ENCODE measurements around the gene STX8.

STX8 gene

GRCh38 chr17:9220398-9221146 is 355.0 kb downstream of the STX8 start:
- no peaks in the 10 kb centered on the region for H3K9me3 ChIP-seq
- no peak for DNase-seq
- TF ChIP-seq CTCF (IDR thresholded peaks at IDR 0.05; ENCODE audit: low read depth, low read length), result no peak
- H3K36me3 ChIP-seq, result no peaks in the 10 kb centered on the region
- no peaks in the 10 kb centered on the region for H3K27me3 ChIP-seq
- no peak overlapping the region for H3K4me3 ChIP-seq (ENCODE audit: low read depth, low read length)
- H3K4me1 ChIP-seq, result no peaks in the 10 kb centered on the region

GRCh38 chr17:9219631-9220397 is 355.8 kb downstream of the STX8 start:
- TF ChIP-seq CTCF (IDR thresholded peaks at IDR 0.05; ENCODE audit: low read depth, low read length), result no peak
- Histone ChIP-seq H3K4me3 (ENCODE audit: low read depth, low read length) (no peak overlapping the region), H3K4me1 (no peaks in the 10 kb centered on the region), H3K36me3 (no peaks in the 10 kb centered on the region), H3K27me3 (no peaks in the 10 kb centered on the region), H3K9me3 (no peaks in the 10 kb centered on the region)
- no peak for DNase-seq

GRCh38 chr17:9218911-9219310 is 356.7 kb downstream of the STX8 start:
- Histone ChIP-seq H3K36me3 (no peaks in the 10 kb centered on the region), H3K27me3 (no peaks in the 10 kb centered on the region), H3K4me3 (ENCODE audit: low read depth, low read length) (no peak overlapping the region), H3K9me3 (no peaks in the 10 kb centered on the region), H3K4me1 (no peaks in the 10 kb centered on the region)
- no peak for DNase-seq
- no peak for TF ChIP-seq CTCF (IDR thresholded peaks at IDR 0.05; ENCODE audit: low read depth, low read length)

GRCh38 chr17:9218064-9218635 is 357.5 kb downstream of the STX8 start:
- Histone ChIP-seq H3K9me3 (no peaks in the 10 kb centered on the region), H3K4me3 (ENCODE audit: low read depth, low read length) (no peak overlapping the region), H3K36me3 (no peaks in the 10 kb centered on the region), H3K4me1 (no peaks in the 10 kb centered on the region), H3K27me3 (no peaks in the 10 kb centered on the region)
- TF ChIP-seq CTCF (IDR thresholded peaks at IDR 0.05; ENCODE audit: low read depth, low read length), result no peak
- no peak for DNase-seq

DNA sequence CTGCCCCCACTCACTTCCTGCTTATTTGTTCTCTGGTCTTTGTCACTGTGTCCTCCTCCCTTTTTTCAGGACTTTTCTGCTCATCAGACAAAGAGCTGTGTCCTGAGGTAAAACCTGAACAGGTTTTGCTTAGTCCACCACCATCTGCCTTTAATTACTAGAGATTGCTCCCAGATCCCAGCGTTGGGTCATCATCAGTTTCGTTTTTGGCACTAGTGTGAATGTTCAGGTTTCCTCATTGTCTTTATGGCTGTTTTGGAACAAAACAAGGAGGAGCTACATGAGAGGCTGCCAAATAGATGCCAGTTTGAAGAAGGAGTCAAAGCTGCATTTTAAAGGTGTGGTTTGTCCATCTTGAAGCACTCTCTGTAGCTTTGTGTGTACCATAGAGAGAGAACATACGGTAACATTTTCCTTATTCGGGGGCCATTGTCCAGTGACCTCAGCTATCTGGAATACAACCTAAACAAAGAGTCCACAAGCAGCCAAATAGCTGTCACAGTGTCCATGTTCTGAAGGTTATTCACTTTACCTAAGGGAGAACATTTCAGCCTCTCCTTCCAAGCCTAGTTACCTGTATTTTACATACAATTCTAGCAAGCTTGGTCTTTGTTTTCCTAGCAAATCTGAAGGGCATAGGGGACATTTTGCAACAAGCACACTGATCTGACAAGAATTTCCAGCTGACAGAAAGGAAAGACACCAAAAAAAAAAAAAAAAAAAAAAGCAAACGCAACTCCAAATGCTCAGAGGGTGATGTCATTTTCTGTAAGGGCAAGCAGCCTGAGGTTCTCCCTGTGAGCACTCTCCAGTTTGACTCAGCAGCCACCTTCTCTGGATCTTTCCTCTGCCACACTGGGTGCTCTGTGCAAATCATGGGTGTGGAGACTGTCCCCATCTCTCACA is 358.2 kb downstream of the STX8 start:
- no peaks in the 10 kb centered on the region for H3K9me3 ChIP-seq
- no peaks in the 10 kb centered on the region for H3K27me3 ChIP-seq
- DNase-seq, result no peak
- H3K36me3 ChIP-seq, result no peaks in the 10 kb centered on the region
- TF ChIP-seq CTCF (IDR thresholded peaks at IDR 0.05; ENCODE audit: low read depth, low read length), result no peak
- H3K4me1 ChIP-seq, result no peaks in the 10 kb centered on the region
- no peak overlapping the region for H3K4me3 ChIP-seq (ENCODE audit: low read depth, low read length)
